GM18519 (cell line): ENCODE data around the gene TRABD2A.
A peak's percentile ranks its signal among the peaks of the same experiment; 100 is the strongest.
"Not testable (repeated sequence)": the region's sequence is repeated elsewhere in the genome, so short reads cannot be mapped to it uniquely, and the experiment has no call there.

ENCODE experiments used
- ATAC-seq: cut with Tn5 transposase; IDR thresholded peaks from one replicate; pipeline ENCODE4 v1.9.1; 2021; ENCODE audit warnings: mild to moderate bottlenecking, moderate library complexity; ENCODE audit not compliant: unreplicated experiment, low FRiP score

The TRABD2A gene

GRCh38 chr2:84786601-84787000 lies 94.3 kb downstream of the TRABD2A start:
- no peak for ATAC-seq

GRCh38 chr2:84785950-84786349 lies 94.9 kb downstream of the TRABD2A start:
- no peak for ATAC-seq

- ATAC-seq = no peak
Observed at GRCh38 chr2:84782717-84783442, 98.0 kb downstream of the TRABD2A start.

DNA sequence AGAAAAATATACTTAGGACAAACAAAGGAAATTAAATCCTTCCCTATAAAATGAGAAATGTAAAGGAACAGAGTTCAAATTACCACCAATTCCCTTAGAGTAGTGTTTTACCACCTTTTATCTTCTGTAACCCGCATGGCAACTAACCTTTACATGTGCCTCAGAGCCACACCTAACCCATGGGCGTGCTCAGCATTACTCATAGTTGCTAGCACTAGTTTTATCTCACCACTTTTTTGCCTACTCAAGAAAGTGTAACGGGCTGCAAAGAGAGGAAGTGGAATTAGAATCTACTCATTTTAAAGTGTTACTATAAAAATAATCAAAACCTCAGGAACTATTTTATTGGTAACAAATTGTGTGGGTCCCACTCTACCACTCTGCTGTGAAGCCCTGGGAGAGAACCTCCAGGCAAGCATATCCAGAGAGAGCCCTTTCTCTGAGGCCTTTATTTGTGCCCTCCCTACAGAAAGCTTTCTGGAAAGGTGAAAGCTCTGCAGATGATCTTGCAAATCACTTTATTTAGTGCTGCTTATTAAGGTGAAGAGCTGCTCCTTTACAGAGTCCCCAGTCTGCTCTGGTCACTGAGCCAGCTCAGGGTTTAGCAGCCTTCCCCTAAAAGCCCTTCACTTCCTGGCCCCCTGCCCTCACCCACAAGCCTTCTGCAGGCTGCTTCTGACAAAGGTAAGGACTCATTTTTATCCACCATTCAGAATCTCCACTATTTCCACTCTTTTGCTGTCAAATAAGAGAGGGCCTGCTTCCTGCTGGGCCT lies 98.8 kb downstream of the TRABD2A start:
- peak; percentile 91 for ATAC-seq

DNA sequence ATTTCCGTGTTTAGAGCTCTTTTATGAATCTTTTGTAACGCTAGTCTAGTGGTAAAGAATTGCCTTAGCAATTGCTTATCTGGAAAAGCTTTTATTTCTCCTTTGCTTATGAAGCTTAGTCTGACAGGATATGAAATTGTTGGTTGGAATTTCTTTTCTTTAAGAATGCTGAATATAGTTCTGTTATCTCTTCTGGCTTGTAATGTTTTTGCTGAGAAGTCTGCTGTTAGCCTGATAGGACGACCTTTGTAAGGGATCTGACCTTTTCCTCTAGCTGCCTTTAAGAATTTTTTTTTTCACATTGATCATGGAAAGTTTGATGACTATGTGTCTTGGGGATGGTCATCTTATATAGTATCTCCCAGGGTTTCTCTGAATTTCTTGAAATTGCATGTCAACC lies 101.1 kb downstream of the TRABD2A start:
- ATAC-seq = no peak

- ATAC-seq = no peak
Observed at GRCh38 chr2:84778911-84779690, 101.8 kb downstream of the TRABD2A start.

GRCh38 chr2:84776011-84776410 lies 104.9 kb downstream of the TRABD2A start:
- no peak for ATAC-seq

GRCh38 chr2:84773562-84773961 lies 107.3 kb downstream of the TRABD2A start:
- ATAC-seq = not testable (repeated sequence)
